GM12878 (cell line): ENCODE data around the gene JADE2. TPM values are rescaled to one million over a fixed set of nuclear protein-coding genes. Genes with fewer than 3 reads are reported as not detected.

Experiments used
- ATAC-seq: fragments of 200-7000 bp; cut with Tn5 transposase; 3 replicates; pipeline ENCODE4 v1.9.1; 2020; ENCODE audit warnings: mild to moderate bottlenecking, moderate library complexity
- BruUV-seq: library from RNA; stranded (reverse); fragments of 400-500 nt; replicated peaks from 2 replicates; lab custom pipeline; 2021; lab: Mats Ljungman, UMichigan
- CTCF ChIA-PET: fragments of 300-600 bp; sonication (Branson Sonifier 250); formaldehyde crosslinking; extraction: SDS; loops from one replicate; lab custom pipeline; 2021; ENCODE audit warnings: inconsistent platforms; lab: Yijun Ruan, JAX
- POLR2A ChIA-PET: fragments of 350-600 bp; formaldehyde crosslinking; extraction: SDS; loops from one replicate; lab custom pipeline; 2021; ENCODE audit warnings: inconsistent platforms; lab: Charles Lee
- RAD21 ChIA-PET: fragments of 300-600 bp; sonication (Branson Sonifier 250); formaldehyde crosslinking; loops from one replicate; lab custom pipeline; 2023; ENCODE audit warnings: antibody characterized with exemption; ENCODE audit not compliant: unreplicated experiment; lab: Charles Lee
- SMC1A ChIA-PET: fragments of 300-600 bp; sonication (Branson Sonifier 250); formaldehyde crosslinking; loops from one replicate; lab custom pipeline; 2023; ENCODE audit not compliant: unreplicated experiment, uncharacterized antibody; lab: Charles Lee
- DNase-seq: peaks from one replicate; pipeline ENCODE4 v3.0.0-alpha.2; 2011; ENCODE audit warnings: low read depth, low spot score
- FAIRE-seq: peaks from 3 replicates; lab custom pipeline; 2011; peaks lifted over from hg19 to GRCh38; lab: Jason Lieb, UNC
- H2AFZ ChIP-seq: 2 replicates; pipeline ENCODE4 v1.6.0; 2011; ENCODE audit warnings: low read depth, low read length, control low read depth; ENCODE audit not compliant: control insufficient read depth
- H3K27ac ChIP-seq: 2 replicates; pipeline ENCODE4 v1.5.1; 2011; ENCODE audit warnings: control low read depth; ENCODE audit not compliant: control insufficient read depth, insufficient read depth
- H3K27me3 ChIP-seq, 2 experiments: replicated peaks in 1 of 2; 2 replicates each; pipeline versions ENCODE4 v1.6.0 to v1.6.1; 2011; ENCODE audit warnings: low read length in 1 of 2; ENCODE audit not compliant: control insufficient read depth in 2 of 2, insufficient read depth in 2 of 2
- H3K36me3 ChIP-seq, 2 experiments: 2 replicates each; pipeline ENCODE4 v1.5.1; 2011; ENCODE audit warnings: low read length in 1 of 2; ENCODE audit not compliant: control insufficient read depth in 2 of 2, insufficient read depth in 2 of 2
- H3K4me1 ChIP-seq: 2 replicates; pipeline ENCODE4 v1.6.1; 2011; ENCODE audit warnings: mild to moderate bottlenecking, low read length, moderate library complexity, mixed read lengths; ENCODE audit not compliant: control insufficient read depth, insufficient read depth
- H3K4me2 ChIP-seq: 2 replicates; pipeline ENCODE4 v1.6.0; 2011; ENCODE audit warnings: control low read depth; ENCODE audit not compliant: control insufficient read depth, insufficient read depth
- H3K4me3 ChIP-seq: fragments of 200-600 bp; sonication (generic); 2 replicates; pipeline ENCODE4 v1.5.1; 2016
- H3K79me2 ChIP-seq: 2 replicates; pipeline ENCODE4 v1.6.0; 2011; ENCODE audit warnings: low read length; ENCODE audit not compliant: control insufficient read depth, insufficient read depth
- H3K9ac ChIP-seq: 2 replicates; pipeline ENCODE4 v1.8.0; 2011; ENCODE audit warnings: low read length, control low read depth, mixed read lengths; ENCODE audit not compliant: control insufficient read depth, insufficient read depth
- H3K9me3 ChIP-seq: replicated peaks from 3 replicates; pipeline ENCODE4 v1.5.1; 2011; ENCODE audit warnings: mild to moderate bottlenecking, low read length; ENCODE audit not compliant: control insufficient read depth, insufficient read depth
- H4K20me1 ChIP-seq: 2 replicates; pipeline ENCODE4 v1.6.0; 2011; ENCODE audit not compliant: control insufficient read depth, insufficient read depth
- CHD2 ChIP-seq: IDR thresholded peaks from 2 replicates; pipeline ENCODE4 v1.6.1; 2011; ENCODE audit warnings: low read depth, low read length, improper control_type of control experiment, borderline replicate concordance
- CHD4 ChIP-seq: fragments of 200-600 bp; sonication (generic); IDR thresholded peaks from 2 replicates; pipeline ENCODE4 v1.6.1; 2016; ENCODE audit warnings: mild to moderate bottlenecking
- HDAC6 ChIP-seq: fragments of 200-600 bp; sonication (generic); IDR thresholded peaks from one replicate; pipeline ENCODE4 v1.8.0; 2017; ENCODE audit warnings: antibody characterized with exemption; ENCODE audit not compliant: unreplicated experiment
- KLF5 ChIP-seq: fragments of 450-650 bp; IDR thresholded peaks from 2 replicates; pipeline ENCODE4 v1.6.1; 2014; ENCODE audit warnings: mild to moderate bottlenecking; ENCODE audit not compliant: partially characterized antibody
- PAX8 ChIP-seq: fragments of 450-650 bp; IDR thresholded peaks from 2 replicates; pipeline ENCODE4 v1.6.1; 2017; ENCODE audit warnings: mild to moderate bottlenecking, moderate library complexity
- RCOR1 ChIP-seq: conservative IDR thresholded peaks from 2 replicates; pipeline ENCODE4 v1.6.1; 2012; ENCODE audit warnings: low read depth, low read length, improper control_type of control experiment
- RELA ChIP-seq: fragments of 450-650 bp; IDR thresholded peaks from 2 replicates; pipeline ENCODE4 v1.8.0; 2014; ENCODE audit warnings: borderline replicate concordance; ENCODE audit not compliant: partially characterized antibody
- SMAD5 ChIP-seq: IDR thresholded peaks from 2 replicates; pipeline ENCODE4 v1.6.1; 2016; ENCODE audit warnings: antibody characterized with exemption, low read depth
- SREBF1 ChIP-seq: IDR thresholded peaks from 2 replicates; pipeline ENCODE4 v1.6.1; 2012; ENCODE audit warnings: mild to moderate bottlenecking, low read length
- TCF3 ChIP-seq: IDR thresholded peaks from 2 replicates; pipeline ENCODE4 v1.6.1; 2012; ENCODE audit warnings: low read depth, mild to moderate bottlenecking, low read length, borderline replicate concordance; ENCODE audit not compliant: insufficient read depth
- YBX1 ChIP-seq: fragments of 450-650 bp; IDR thresholded peaks from 2 replicates; pipeline ENCODE4 v1.6.1; 2016; ENCODE audit warnings: antibody characterized with exemption
- WGBS: methylation state at CpG from one replicate; pipeline ENCODE4 v1.1.6; 2016; ENCODE audit warnings: low lambda C conversion rate; ENCODE audit not compliant: insufficient replicate concordance, insufficient coverage; ENCODE audit errors: missing lambda C conversion rate; 5-methylcytosine and 5-hydroxymethylcytosine counted together
- in situ Hi-C: fragments of 300-500 bp; cut with MboI; formaldehyde crosslinking; loops from 9 replicates; pipeline ENCODE4 v1.14.3; 2018; ENCODE audit warnings: mixed read lengths
- intact Hi-C: fragments of 100-400 bp; cut with micrococcal nuclease; formaldehyde crosslinking; loops from one replicate; pipeline ENCODE4 v1.14.2; 2022; ENCODE audit not compliant: unreplicated experiment
- polyA plus RNA-seq, 11 experiments: library from polyadenylated mRNA; depleted of rRNA in 4 of 11; unstranded in 6 of 11; stranded (reverse) in 5 of 11; fragments of >200 nt; fragmentation: Nextera tagmentation in 4 of 11; fragmentation: Illumina TruSeq in 1 of 11; extraction: Ambion mirVana in 4 of 11; extraction: Trizol in 1 of 11; gene quantifications; 1 replicate in 1 of 11; 2 replicates in 10 of 11; pipeline versions ENCODE4 v1.2.1 to v1.2.3, GENCODE V29; 2011 to 2016; ENCODE audit warnings: inconsistent platforms in 2 of 11, missing spikeins in 2 of 11, low read depth in 1 of 11
- total RNA-seq, 4 experiments: library from RNA; depleted of rRNA in 3 of 4; stranded (reverse); fragments of >200 nt in 3 of 4; fragmentation: Illumina TruSeq in 1 of 4; extraction: Trizol in 1 of 4; gene quantifications; 2 replicates each; pipeline versions ENCODE4 v1.2.1 to v1.2.3, GENCODE V29; 2013 to 2021

JADE2 gene
- total and polyA plus RNA-seq, 10 of the 15 experiments (the other 5 are each of a cell fraction or from before 2014, with no cell fraction given), result 1.5 to 67.0 (median 22.4) TPM

- WGBS, result 97% methylated on average over 5 of the region's 5 CpGs
- ChIA-PET RAD21 (no interaction called here), CTCF (interaction anchor here (1.1 to 3.0 kb wide), 3 partner anchors 8 to 27 kb away, joined by 3 to 11 read pairs (median 3); no protein-coding TSS in a partner anchor), SMC1A (interaction anchor here (0.6 kb wide), 1 partner anchor 24 kb away, joined by 5 read pairs; no protein-coding TSS in a partner anchor), POLR2A (interaction anchor here (0.5 kb wide), 1 partner anchor 12 kb away, joined by 3 read pairs; no protein-coding TSS in a partner anchor)
- no TSS peak for BruUV-seq
- TF ChIP-seq CHD2 (no peak), SMAD5 (no peak), SREBF1 (no peak), KLF5 (no peak), TCF3 (no peak), RELA (no peak), HDAC6 (no peak), YBX1 (no peak), CHD4 (no peak), PAX8 (no peak), RCOR1 (no peak)
- Histone ChIP-seq H3K9ac (no peak overlapping the region), H3K27ac (no peak overlapping the region), H3K79me2 (no peaks in the 10 kb centered on the region), H4K20me1 (no peaks in the 10 kb centered on the region), H3K4me1 (peaks cover 2% of the 10 kb centered on the region), H3K9me3 (no peaks in the 10 kb centered on the region), H3K4me3 (no peak overlapping the region), H3K36me3 (peaks cover 0 to 13% of the 10 kb centered on the region in 2 experiments; a peak in 3 of 4 replicates), H2AFZ (no peak overlapping the region), H3K4me2 (no peak overlapping the region), H3K27me3 (no peaks in the 10 kb centered on the region)
- no peak for FAIRE-seq
- intact Hi-C loops, result no loop called here
- no peak for ATAC-seq
- in situ Hi-C loops, result no loop called here
- DNase-seq, result no peak
Observed at GRCh38 chr5:134614450-134615085, 89.1 kb downstream of the JADE2 start.
